SK-N-SH (cell line): ENCODE data around the gene LARGE2. TPM values are rescaled to one million over a fixed set of nuclear protein-coding genes. Genes with fewer than 3 reads are reported as not detected.

Source experiments
- CTCF ChIA-PET: fragments of 300-600, 350-600 bp; formaldehyde crosslinking; extraction: SDS; loops from one replicate; lab custom pipeline; 2021; lab: Yijun Ruan, JAX
- POLR2A ChIA-PET: fragments of 350-600 bp; sonication (Branson Sonifier 250); formaldehyde crosslinking; extraction: SDS; loops from one replicate; lab custom pipeline; 2020; ENCODE audit warnings: antibody characterized with exemption, inconsistent platforms; lab: Yijun Ruan, JAX
- DNase-seq: peaks from one replicate; pipeline ENCODE4 v3.0.0; 2012
- H2AFZ ChIP-seq: fragments of 200-600 bp; sonication (generic); 2 replicates; pipeline ENCODE4 v1.8.1; 2016; ENCODE audit warnings: antibody characterized with exemption, mild to moderate bottlenecking, low read depth
- H3F3A ChIP-seq: fragments of 200-600 bp; sonication (generic); replicated peaks from 2 replicates; pipeline ENCODE3; 2016; ENCODE audit warnings: antibody characterized with exemption, mild to moderate bottlenecking; ENCODE audit not compliant: insufficient read depth
- H3K27ac ChIP-seq, 2 experiments: fragments of 200-500 bp in 1 of 2; fragments of 200-600 bp in 1 of 2; sonication (Bioruptor generic) in 1 of 2; sonication (generic), shearing (Covaris generic) in 1 of 2; 2 replicates each; pipeline versions ENCODE4 v1.5.1 to v1.6.1; 2014 to 2016; ENCODE audit warnings: low read depth in 2 of 2, inconsistent platforms in 1 of 2, low read length in 1 of 2, mild to moderate bottlenecking in 1 of 2, mixed read lengths in 1 of 2
- H3K27me3 ChIP-seq: fragments of 200-600 bp; sonication (generic), shearing (Covaris generic); 2 replicates; pipeline ENCODE4 v1.6.1; 2016; ENCODE audit warnings: mixed run types; ENCODE audit not compliant: insufficient read depth
- H3K36me3 ChIP-seq, 2 experiments: fragments of 200-500 bp in 1 of 2; fragments of 200-600 bp in 1 of 2; sonication (Bioruptor generic) in 1 of 2; sonication (generic) in 1 of 2; replicated peaks in 1 of 2; 2 replicates each; pipeline versions ENCODE3 to v1.5.1; 2014 to 2016; ENCODE audit warnings: low read length in 1 of 2, mild to moderate bottlenecking in 1 of 2; ENCODE audit not compliant: insufficient read depth in 2 of 2, control insufficient read depth in 1 of 2
- H3K4me1 ChIP-seq, 2 experiments: fragments of 200-500 bp in 1 of 2; fragments of 200-600 bp in 1 of 2; sonication (Bioruptor generic) in 1 of 2; sonication (generic), shearing (Covaris generic) in 1 of 2; 2 replicates each; pipeline versions ENCODE4 v1.5.1 to v1.6.1; 2014 to 2016; ENCODE audit warnings: low read depth in 1 of 2, low read length in 1 of 2, mixed run types in 1 of 2; ENCODE audit not compliant: insufficient read depth in 2 of 2, control insufficient read depth in 1 of 2
- H3K4me2 ChIP-seq: fragments of 200-600 bp; sonication (generic), shearing (Covaris generic); 2 replicates; pipeline ENCODE4 v1.6.1; 2017; ENCODE audit warnings: mixed run types
- H3K4me3 ChIP-seq, 2 experiments: fragments of 200-500 bp in 1 of 2; fragments of 200-600 bp in 1 of 2; sonication (Bioruptor generic) in 1 of 2; sonication (generic), shearing (Covaris generic) in 1 of 2; 2 replicates each; pipeline versions ENCODE4 v1.5.1 to v1.8.1; 2014 to 2016; ENCODE audit warnings: low read depth in 2 of 2, inconsistent platforms in 1 of 2, low read length in 1 of 2, mild to moderate bottlenecking in 1 of 2, mixed read lengths in 1 of 2, moderate library complexity in 1 of 2
- H3K79me2 ChIP-seq: fragments of 200-600 bp; sonication (generic); 2 replicates; pipeline ENCODE4 v1.8.1; 2017; ENCODE audit warnings: mild to moderate bottlenecking; ENCODE audit not compliant: insufficient read depth
- H3K9ac ChIP-seq: fragments of 200-600 bp; sonication (generic); 2 replicates; pipeline ENCODE4 v1.6.1; 2017; ENCODE audit warnings: mixed run types
- H3K9me2 ChIP-seq: fragments of 200-600 bp; sonication (generic); 2 replicates; pipeline ENCODE4 v1.6.1; 2017; ENCODE audit warnings: mixed run types
- H3K9me3 ChIP-seq: fragments of 200-600 bp; sonication (generic); 2 replicates; pipeline ENCODE4 v1.6.1; 2017; ENCODE audit warnings: mixed run types, mild to moderate bottlenecking, moderate library complexity
- H4K20me1 ChIP-seq: fragments of 200-600 bp; sonication (generic); 2 replicates; pipeline ENCODE4 v1.6.1; 2017; ENCODE audit warnings: mild to moderate bottlenecking, mixed run types; ENCODE audit not compliant: insufficient read depth
- EP300 ChIP-seq, 2 experiments: IDR thresholded peaks; 2 replicates each; pipeline versions ENCODE4 v1.4.0 to v1.6.1; 2012; ENCODE audit warnings: borderline replicate concordance in 1 of 2, low read depth in 1 of 2, low read length in 1 of 2
- EZH2phosphoT487 ChIP-seq: fragments of 200-600 bp; sonication (generic); IDR thresholded peaks from 2 replicates; pipeline ENCODE4 v1.6.1; 2017; ENCODE audit warnings: low read depth, mixed run types, mild to moderate bottlenecking, antibody characterized with exemption, moderate library complexity, borderline replicate concordance
- FOSL2 ChIP-seq: IDR thresholded peaks from 2 replicates; pipeline ENCODE4 v1.4.0; 2012; ENCODE audit warnings: low read depth, mild to moderate bottlenecking, moderate library complexity, borderline replicate concordance
- GATA2 ChIP-seq: sonication (generic); formaldehyde crosslinking; IDR thresholded peaks from 2 replicates; pipeline ENCODE4 v1.5.0; 2020; ENCODE audit warnings: mild to moderate bottlenecking, missing genetic modification reagents
- IRF3 ChIP-seq: fragments of 150-350 bp; IDR thresholded peaks from 2 replicates; pipeline ENCODE4 v1.6.1; 2016; ENCODE audit warnings: mild to moderate bottlenecking, low read depth, low read length
- JUND ChIP-seq: IDR thresholded peaks from 2 replicates; pipeline ENCODE4 v1.4.0; 2012
- MEF2A ChIP-seq: IDR thresholded peaks from 2 replicates; pipeline ENCODE4 v1.4.0; 2012; ENCODE audit warnings: low read depth, borderline replicate concordance
- POLR2AphosphoS5 ChIP-seq: IDR thresholded peaks from 2 replicates; pipeline ENCODE4 v1.6.1; 2012; ENCODE audit warnings: low read depth, low read length
- RAD21 ChIP-seq: IDR thresholded peaks from 2 replicates; pipeline ENCODE4 v1.6.1; 2012; ENCODE audit warnings: mild to moderate bottlenecking, low read length
- RCOR1 ChIP-seq: fragments of 150-350 bp; IDR thresholded peaks from 2 replicates; pipeline ENCODE4 v1.6.1; 2017; ENCODE audit warnings: antibody characterized with exemption, low read length
- RXRA ChIP-seq: IDR thresholded peaks from 2 replicates; pipeline ENCODE4 v1.4.0; 2012; ENCODE audit warnings: low read depth, mild to moderate bottlenecking, borderline replicate concordance
- SIN3A ChIP-seq: IDR thresholded peaks from 2 replicates; pipeline ENCODE4 v1.6.1; 2012; ENCODE audit warnings: low read depth, mild to moderate bottlenecking, low read length, moderate library complexity, borderline replicate concordance
- SMC3 ChIP-seq: IDR thresholded peaks from 2 replicates; pipeline ENCODE4 v1.6.1; 2012; ENCODE audit warnings: low read depth, low read length, improper control_type of control experiment
- TCF12 ChIP-seq: IDR thresholded peaks from 2 replicates; pipeline ENCODE4 v1.4.0; 2012
- TEAD4 ChIP-seq: IDR thresholded peaks from 2 replicates; pipeline ENCODE4 v1.4.0; 2012; ENCODE audit warnings: mild to moderate bottlenecking, borderline replicate concordance; ENCODE audit not compliant: insufficient read depth
- YY1 ChIP-seq: IDR thresholded peaks from 2 replicates; pipeline ENCODE4 v1.4.0; 2012; ENCODE audit warnings: low read depth, mild to moderate bottlenecking
- WGBS: methylation state at CpG from one replicate; pipeline ENCODE4 v1.1.6; 2017; ENCODE audit warnings: low lambda C conversion rate; 5-methylcytosine and 5-hydroxymethylcytosine counted together
- polyA plus RNA-seq, 3 experiments: library from polyadenylated mRNA; depleted of rRNA; stranded (reverse); fragments of >200 nt; gene quantifications; 2 replicates each; pipeline ENCODE4 v1.2.3, GENCODE V29; 2012
- TF ChIP-seq, protein P1 (sequence below): fragments of 150-350 bp; IDR thresholded peaks from 2 replicates; pipeline ENCODE4 v1.6.1; 2017; ENCODE audit warnings: antibody characterized with exemption, low read length, low read depth, borderline replicate concordance
- TF ChIP-seq, protein P2 (sequence below): IDR thresholded peaks from 2 replicates; pipeline ENCODE4 v1.6.1; 2012; ENCODE audit warnings: mild to moderate bottlenecking, low read depth, low read length, moderate library complexity
- TF ChIP-seq, protein P3 (sequence below): fragments of 200-600 bp; sonication (generic); IDR thresholded peaks from 2 replicates; pipeline ENCODE4 v1.6.1; 2017; ENCODE audit warnings: antibody characterized with exemption, mild to moderate bottlenecking, moderate library complexity
- TF ChIP-seq, protein P4 (sequence below): IDR thresholded peaks from 2 replicates; pipeline ENCODE4 v1.4.0; 2012; ENCODE audit warnings: low read depth, borderline replicate concordance
- TF ChIP-seq, protein P5 (sequence below): IDR thresholded peaks from 2 replicates; pipeline ENCODE4 v1.4.0; 2012; ENCODE audit warnings: low read depth

LARGE2 gene
- polyA plus RNA-seq, 1 of the 3 experiments (the other 2 are of a cell fraction) = 2.4 TPM

GRCh38 chr11:45892856-45893255 is 29.6 kb upstream of the LARGE2 start (continued):
- TF ChIP-seq, protein P1, sequence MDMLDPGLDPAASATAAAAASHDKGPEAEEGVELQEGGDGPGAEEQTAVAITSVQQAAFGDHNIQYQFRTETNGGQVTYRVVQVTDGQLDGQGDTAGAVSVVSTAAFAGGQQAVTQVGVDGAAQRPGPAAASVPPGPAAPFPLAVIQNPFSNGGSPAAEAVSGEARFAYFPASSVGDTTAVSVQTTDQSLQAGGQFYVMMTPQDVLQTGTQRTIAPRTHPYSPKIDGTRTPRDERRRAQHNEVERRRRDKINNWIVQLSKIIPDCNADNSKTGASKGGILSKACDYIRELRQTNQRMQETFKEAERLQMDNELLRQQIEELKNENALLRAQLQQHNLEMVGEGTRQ = no peak

GRCh38 chr11:45894555-45895247 is 27.8 kb upstream of the LARGE2 start:
- DNase-seq = peak; percentile 14
- H3K4me1 ChIP-seq = peaks cover 6 to 32% of the 10 kb centered on the region in 2 experiments; a peak in 2 of 4 replicates
- no peaks in the 10 kb centered on the region for H3K9me3 ChIP-seq
- no peaks in the 10 kb centered on the region for H3K79me2 ChIP-seq
- TF ChIP-seq POLR2AphosphoS5 (no peak), EP300 (IDR thresholded peaks at IDR 0.05; ENCODE audit: borderline replicate concordance in 1 of 2, low read depth in 1 of 2, low read length in 1 of 2) (no peak), FOSL2 (no peak), RXRA (no peak), SIN3A (no peak), RCOR1 (no peak), YY1 (no peak), EZH2phosphoT487 (no peak), TEAD4 (no peak), RAD21 (no peak), GATA2 (CRISPR knock-in tag) (no peak), MEF2A (no peak), TCF12 (no peak), IRF3 (no peak), JUND (no peak), SMC3 (no peak)
- TF ChIP-seq, protein P2, sequence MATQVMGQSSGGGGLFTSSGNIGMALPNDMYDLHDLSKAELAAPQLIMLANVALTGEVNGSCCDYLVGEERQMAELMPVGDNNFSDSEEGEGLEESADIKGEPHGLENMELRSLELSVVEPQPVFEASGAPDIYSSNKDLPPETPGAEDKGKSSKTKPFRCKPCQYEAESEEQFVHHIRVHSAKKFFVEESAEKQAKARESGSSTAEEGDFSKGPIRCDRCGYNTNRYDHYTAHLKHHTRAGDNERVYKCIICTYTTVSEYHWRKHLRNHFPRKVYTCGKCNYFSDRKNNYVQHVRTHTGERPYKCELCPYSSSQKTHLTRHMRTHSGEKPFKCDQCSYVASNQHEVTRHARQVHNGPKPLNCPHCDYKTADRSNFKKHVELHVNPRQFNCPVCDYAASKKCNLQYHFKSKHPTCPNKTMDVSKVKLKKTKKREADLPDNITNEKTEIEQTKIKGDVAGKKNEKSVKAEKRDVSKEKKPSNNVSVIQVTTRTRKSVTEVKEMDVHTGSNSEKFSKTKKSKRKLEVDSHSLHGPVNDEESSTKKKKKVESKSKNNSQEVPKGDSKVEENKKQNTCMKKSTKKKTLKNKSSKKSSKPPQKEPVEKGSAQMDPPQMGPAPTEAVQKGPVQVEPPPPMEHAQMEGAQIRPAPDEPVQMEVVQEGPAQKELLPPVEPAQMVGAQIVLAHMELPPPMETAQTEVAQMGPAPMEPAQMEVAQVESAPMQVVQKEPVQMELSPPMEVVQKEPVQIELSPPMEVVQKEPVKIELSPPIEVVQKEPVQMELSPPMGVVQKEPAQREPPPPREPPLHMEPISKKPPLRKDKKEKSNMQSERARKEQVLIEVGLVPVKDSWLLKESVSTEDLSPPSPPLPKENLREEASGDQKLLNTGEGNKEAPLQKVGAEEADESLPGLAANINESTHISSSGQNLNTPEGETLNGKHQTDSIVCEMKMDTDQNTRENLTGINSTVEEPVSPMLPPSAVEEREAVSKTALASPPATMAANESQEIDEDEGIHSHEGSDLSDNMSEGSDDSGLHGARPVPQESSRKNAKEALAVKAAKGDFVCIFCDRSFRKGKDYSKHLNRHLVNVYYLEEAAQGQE = no peak
- TF ChIP-seq, protein P3, sequence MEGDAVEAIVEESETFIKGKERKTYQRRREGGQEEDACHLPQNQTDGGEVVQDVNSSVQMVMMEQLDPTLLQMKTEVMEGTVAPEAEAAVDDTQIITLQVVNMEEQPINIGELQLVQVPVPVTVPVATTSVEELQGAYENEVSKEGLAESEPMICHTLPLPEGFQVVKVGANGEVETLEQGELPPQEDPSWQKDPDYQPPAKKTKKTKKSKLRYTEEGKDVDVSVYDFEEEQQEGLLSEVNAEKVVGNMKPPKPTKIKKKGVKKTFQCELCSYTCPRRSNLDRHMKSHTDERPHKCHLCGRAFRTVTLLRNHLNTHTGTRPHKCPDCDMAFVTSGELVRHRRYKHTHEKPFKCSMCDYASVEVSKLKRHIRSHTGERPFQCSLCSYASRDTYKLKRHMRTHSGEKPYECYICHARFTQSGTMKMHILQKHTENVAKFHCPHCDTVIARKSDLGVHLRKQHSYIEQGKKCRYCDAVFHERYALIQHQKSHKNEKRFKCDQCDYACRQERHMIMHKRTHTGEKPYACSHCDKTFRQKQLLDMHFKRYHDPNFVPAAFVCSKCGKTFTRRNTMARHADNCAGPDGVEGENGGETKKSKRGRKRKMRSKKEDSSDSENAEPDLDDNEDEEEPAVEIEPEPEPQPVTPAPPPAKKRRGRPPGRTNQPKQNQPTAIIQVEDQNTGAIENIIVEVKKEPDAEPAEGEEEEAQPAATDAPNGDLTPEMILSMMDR = no peak
- TF ChIP-seq, protein P4, sequence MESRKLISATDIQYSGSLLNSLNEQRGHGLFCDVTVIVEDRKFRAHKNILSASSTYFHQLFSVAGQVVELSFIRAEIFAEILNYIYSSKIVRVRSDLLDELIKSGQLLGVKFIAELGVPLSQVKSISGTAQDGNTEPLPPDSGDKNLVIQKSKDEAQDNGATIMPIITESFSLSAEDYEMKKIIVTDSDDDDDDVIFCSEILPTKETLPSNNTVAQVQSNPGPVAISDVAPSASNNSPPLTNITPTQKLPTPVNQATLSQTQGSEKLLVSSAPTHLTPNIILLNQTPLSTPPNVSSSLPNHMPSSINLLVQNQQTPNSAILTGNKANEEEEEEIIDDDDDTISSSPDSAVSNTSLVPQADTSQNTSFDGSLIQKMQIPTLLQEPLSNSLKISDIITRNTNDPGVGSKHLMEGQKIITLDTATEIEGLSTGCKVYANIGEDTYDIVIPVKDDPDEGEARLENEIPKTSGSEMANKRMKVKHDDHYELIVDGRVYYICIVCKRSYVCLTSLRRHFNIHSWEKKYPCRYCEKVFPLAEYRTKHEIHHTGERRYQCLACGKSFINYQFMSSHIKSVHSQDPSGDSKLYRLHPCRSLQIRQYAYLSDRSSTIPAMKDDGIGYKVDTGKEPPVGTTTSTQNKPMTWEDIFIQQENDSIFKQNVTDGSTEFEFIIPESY = no peak
- TF ChIP-seq, protein P5, sequence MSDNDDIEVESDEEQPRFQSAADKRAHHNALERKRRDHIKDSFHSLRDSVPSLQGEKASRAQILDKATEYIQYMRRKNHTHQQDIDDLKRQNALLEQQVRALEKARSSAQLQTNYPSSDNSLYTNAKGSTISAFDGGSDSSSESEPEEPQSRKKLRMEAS = no peak
- TF ChIP-seq, all 33 proteins: peak for 0
- Histone ChIP-seq H3K27me3 (no peaks in the 10 kb centered on the region), H3K36me3 (no peaks in the 10 kb centered on the region), H3K27ac (no peak overlapping the region; a peak in 1 of 4 replicates), H3K4me3 (no peak overlapping the region), H3K4me2 (no peak overlapping the region), H3K9me2 (no peaks in the 10 kb centered on the region), H3K9ac (no peak overlapping the region), H4K20me1 (no peaks in the 10 kb centered on the region), H2AFZ (no peak overlapping the region), H3F3A (no peaks in the 10 kb centered on the region)
- CTCF ChIA-PET = interaction anchor here (1.0 to 4.6 kb wide), 4 partner anchors 14 to 70 kb away, joined by 3 to 20 read pairs (median 8); no protein-coding TSS in a partner anchor
- POLR2A ChIA-PET = no interaction called here
- 67% methylated on average over 2 of the region's 6 CpGs for WGBS
